GM19438 (cell line): ENCODE data around the gene HES4.
A peak's percentile ranks its signal among the peaks of the same experiment; 100 is the strongest.

Experiments used
- ATAC-seq: cut with Tn5 transposase; IDR thresholded peaks from one replicate; pipeline ENCODE4 v1.9.1; 2021; ENCODE audit warnings: low read depth; ENCODE audit not compliant: unreplicated experiment

Gene HES4, protein sequence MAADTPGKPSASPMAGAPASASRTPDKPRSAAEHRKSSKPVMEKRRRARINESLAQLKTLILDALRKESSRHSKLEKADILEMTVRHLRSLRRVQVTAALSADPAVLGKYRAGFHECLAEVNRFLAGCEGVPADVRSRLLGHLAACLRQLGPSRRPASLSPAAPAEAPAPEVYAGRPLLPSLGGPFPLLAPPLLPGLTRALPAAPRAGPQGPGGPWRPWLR

DNA sequence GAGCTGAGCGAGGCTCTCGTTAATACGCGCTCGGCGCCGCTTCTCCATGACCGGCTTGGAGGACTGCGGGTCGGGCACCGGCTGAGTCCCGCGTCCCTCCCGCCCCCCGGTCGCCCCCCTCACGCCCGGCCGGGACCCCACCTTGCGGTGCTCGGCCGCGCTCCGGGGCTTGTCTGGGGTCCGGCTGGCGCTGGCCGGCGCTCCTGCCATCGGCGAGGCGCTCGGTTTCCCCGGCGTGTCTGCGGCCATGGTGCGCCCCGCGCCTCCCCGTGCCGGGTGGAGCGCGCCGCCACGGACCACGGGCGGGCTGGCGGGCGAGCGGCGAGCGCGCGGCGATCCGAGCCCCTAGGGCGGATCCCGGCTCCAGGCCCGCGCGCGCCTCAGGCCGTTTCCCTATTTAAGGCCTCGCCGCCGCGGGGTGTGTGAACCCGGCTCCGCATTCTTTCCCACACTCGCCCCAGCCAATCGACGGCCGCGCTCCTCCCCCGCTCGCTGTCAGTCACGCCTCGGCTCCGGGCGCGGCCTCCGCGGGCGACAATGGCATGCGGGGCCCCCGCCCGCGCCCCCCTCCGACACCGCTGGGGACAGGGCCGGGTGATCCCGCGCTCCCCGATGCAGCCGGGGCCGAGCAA is at the start of gene HES4:
TSS of gene HES4 (minus strand) at position 373 of the 632 bp plus-strand sequence. CDS start at position 249, 124 bp downstream.
- ATAC-seq, result peak; percentile 50

DNA sequence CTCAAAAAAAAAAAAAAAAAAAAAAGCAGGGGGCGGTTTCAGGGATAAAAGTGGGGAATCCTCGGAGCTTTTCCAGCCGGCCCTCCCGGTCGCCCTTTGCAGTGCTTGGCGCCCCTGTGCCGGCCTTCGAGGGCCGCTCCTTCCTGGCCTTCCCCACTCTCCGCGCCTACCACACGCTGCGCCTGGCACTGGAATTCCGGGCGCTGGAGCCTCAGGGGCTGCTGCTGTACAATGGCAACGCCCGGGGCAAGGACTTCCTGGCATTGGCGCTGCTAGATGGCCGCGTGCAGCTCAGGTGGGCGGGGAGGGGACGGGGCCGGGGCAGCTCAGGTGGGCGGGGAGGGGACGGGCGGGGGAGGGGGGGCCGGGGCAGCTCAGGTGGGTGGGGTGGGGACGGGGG is 48.9 kb upstream of the HES4 start:
- ATAC-seq, result no peak

DNA sequence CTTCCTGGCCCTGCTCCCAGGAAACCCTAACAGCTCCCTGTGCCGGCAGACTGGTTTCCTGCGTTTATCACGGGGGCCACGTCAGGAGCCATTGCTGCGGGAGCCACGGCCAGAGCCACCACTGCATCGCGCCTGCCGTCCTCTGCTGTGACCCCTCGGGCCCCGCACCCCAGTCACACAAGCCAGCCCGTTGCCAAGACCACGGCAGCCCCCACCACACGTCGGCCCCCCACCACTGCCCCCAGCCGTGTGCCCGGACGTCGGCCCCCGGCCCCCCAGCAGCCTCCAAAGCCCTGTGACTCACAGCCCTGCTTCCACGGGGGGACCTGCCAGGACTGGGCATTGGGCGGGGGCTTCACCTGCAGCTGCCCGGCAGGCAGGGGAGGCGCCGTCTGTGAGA is 48.1 kb upstream of the HES4 start:
- no peak for ATAC-seq

DNA sequence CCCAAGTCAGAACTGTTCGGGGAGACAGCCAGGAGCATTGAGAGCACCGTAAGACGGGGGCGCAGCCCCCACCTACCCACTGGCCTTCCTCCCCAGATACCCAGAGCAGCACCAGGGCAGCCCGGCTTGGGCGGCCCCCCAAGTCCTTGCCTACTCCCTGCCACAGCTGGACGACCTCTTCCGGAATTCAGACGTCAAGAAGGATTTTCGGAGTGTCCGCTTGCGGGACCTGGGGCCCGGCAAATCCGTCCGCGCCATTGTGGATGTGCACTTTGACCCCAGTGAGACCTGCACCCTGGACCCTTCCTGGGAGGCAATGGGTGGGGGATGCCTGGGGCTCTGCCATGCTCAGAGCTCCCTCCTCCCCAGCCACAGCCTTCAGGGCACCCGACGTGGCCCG is 47.5 kb upstream of the HES4 start:
- ATAC-seq, result no peak

DNA sequence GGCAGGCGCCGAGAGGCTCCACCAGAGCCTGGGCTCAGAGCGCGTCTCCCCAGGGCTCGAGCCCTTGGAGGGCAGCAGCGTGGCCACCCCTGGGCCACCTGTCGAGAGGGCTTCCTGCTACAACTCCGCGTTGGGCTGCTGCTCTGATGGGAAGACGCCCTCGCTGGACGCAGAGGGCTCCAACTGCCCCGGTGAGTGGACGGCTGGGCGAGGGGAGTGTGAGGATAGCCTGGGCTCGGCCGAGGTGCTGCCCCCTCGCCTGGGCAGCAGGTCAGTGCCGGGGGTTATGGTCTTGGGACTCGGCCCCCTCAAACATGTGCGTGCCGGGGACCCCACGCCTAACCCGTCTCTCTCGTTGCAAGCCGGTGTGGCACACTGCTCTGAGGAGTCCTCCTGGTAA is 46.9 kb upstream of the HES4 start:
- ATAC-seq, result no peak

DNA sequence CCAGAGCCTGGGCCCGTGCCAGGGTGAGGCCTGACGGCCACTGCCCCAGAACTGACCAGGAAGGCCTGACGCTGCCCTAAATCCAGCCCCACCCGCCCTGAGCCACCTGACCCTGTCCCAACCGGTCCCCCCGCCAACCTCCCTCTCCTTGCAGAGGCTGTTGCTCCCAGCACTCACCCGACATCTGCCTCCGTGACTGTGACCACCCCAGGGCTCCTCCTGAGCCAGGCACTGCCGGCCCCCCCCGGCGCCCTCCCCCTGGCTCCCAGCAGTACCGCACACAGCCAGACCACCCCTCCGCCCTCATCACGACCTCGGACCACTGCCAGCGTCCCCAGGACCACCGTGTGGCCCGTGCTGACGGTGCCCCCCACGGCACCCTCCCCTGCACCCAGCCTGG is 46.3 kb upstream of the HES4 start:
- no peak for ATAC-seq

DNA sequence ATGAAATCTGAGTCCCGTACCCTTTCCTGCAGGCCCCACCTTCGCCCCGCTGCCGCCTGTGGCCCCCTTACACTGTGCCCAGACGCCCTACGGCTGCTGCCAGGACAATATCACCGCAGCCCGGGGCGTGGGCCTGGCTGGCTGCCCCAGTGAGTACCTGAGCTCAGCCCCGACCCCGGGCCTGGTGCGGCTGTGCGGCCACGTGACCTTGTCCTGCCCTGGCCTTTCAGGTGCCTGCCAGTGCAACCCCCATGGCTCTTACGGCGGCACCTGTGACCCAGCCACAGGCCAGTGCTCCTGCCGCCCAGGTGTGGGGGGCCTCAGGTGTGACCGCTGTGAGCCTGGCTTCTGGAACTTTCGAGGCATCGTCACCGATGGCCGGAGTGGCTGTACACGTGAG is 45.2 kb upstream of the HES4 start:
- no peak for ATAC-seq

DNA sequence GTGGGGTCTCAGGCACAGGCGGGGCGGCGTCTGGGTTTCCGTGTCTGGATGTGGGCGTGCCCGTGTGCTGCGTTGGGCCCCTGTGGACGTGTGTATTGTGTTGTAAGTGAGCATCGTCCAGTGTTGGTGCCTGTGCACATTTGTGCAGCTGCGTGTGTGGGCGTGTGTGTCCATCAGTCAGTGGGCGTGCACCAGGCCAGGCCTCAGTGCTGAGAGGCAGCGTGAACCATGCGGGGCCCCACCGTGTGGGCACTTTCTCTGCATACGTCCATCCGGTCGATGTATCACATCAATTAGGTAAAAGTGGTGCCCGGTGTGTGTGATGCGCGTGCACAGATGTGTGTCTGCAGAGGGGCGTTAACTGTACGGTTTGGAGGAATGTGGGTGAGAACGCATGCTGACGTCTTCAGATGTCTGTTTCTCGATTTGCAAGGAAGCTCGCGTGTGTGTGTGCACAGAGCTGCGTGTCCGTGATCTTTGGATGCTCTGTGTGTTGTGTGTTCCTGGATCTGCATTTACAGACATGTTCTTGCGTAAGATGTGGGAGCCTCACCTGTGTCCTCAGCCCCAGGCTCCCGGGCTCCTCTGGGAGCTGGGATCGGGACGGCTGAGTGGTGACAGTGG is 44.7 kb upstream of the HES4 start:
- ATAC-seq, result no peak

DNA sequence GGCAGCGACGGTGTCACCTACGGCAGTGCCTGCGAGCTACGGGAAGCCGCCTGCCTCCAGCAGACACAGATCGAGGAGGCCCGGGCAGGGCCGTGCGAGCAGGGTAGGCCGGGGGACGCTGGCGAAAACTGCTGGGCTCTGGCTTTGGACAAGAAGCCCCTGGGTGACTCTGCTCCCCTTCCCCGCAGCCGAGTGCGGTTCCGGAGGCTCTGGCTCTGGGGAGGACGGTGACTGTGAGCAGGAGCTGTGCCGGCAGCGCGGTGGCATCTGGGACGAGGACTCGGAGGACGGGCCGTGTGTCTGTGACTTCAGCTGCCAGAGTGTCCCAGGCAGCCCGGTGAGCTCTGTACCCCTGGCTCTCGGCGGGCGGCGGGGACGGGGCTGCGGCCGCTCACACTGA is 44.0 kb upstream of the HES4 start:
- no peak for ATAC-seq

DNA sequence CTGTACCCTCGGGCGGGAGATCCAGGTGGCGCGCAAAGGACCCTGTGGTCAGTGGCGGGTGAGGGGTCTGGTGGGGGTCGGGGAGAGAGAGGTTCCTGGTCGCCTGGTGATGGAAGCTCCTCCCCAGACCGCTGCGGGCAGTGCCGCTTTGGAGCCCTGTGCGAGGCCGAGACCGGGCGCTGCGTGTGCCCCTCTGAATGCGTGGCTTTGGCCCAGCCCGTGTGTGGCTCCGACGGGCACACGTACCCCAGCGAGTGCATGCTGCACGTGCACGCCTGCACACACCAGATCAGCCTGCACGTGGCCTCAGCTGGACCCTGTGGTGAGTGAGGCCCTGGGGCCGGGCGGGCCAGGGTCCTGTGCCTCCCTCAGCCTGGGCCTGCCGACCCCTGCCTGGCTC is 43.5 kb upstream of the HES4 start:
- no peak for ATAC-seq

DNA sequence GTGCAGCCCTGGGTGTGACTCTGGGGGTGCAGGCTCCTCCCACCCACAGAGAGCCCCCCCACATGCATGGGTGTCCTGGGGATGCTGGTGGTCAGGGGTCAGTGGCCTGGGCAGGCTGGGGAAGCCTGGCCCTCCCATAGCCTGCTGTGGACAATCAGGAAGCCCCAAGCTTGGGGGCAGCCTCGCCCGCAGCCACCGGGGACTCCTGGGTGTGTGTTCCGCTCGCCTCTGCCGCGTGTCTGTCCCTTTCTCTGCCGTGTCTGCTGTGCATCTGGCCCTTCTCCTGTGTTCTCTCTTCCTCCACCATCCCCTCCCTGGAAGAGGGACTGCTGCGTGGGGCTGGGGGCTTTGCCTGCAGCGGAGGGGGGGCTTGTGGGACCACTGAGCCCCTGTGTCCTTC is 42.9 kb upstream of the HES4 start:
- ATAC-seq, result no peak

DNA sequence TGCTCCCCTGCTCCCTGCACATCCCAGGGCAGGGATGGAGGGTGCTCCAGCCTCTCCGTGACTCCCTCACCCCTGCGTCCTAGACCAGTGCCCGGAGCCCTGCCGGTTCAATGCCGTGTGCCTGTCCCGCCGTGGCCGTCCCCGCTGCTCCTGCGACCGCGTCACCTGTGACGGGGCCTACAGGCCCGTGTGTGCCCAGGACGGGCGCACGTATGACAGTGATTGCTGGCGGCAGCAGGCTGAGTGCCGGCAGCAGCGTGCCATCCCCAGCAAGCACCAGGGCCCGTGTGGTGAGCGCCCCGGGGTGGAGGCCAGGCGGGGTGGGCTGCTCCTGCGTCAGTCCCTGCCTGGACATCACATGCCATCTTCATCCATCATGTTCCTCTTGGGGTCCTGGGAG is 42.0 kb upstream of the HES4 start:
- no peak for ATAC-seq

DNA sequence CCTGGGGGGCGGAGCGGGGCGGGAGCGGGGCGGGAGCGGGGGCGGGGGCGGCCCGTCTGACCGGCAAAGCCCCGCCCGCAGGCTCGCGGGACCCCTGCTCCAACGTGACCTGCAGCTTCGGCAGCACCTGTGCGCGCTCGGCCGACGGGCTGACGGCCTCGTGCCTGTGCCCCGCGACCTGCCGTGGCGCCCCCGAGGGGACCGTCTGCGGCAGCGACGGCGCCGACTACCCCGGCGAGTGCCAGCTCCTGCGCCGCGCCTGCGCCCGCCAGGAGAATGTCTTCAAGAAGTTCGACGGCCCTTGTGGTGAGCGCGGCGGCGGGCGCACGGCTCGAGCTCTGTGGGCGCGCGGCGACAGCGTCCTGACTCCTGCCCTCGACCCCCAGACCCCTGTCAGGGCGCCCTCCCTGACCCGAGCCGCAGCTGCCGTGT is 41.2 kb upstream of the HES4 start:
- no peak for ATAC-seq

DNA sequence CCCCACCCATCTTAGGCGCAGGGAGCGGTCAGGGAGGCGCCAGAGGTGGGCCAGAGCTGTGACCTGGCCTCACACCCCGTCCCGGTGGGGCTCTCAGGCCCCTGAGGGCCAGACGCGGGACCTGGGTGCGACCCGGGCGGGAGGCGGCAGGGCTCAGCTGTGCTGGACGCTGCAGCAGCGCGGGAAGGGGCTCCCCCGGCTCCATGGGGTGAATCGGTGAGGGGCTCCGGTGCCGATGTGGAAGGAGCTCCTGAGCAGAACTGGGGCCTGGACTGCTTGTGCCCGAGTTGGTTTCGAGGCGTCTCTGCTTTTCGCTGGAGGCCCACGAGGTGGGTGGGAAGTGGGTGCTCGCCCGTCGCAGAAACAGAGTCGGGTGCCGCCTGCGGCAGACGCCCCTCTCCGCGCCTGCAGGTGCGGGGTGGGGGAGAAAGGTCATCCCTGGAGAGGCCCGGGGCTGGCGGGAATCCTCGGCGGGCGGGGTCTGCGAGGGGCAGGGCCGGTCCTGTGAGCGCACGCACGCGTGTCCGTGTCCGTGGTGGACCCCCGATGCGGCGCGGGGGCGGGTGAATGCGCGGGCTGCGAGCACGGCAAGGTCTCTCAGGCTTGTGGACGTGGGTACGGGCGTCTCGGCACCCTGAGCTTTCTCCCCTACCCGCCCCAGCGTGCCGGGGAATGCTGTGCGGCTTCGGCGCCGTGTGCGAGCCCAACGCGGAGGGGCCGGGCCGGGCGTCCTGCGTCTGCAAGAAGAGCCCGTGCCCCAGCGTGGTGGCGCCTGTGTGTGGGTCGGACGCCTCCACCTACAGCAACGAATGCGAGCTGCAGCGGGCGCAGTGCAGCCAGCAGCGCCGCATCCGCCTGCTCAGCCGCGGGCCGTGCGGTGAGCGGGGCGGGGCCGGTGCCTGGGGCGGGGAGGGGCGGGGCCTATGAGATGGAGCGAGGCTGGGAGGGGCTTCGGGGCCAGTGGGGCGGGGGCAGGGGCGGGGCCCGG is 40.4 kb upstream of the HES4 start:
- ATAC-seq, result no peak

DNA sequence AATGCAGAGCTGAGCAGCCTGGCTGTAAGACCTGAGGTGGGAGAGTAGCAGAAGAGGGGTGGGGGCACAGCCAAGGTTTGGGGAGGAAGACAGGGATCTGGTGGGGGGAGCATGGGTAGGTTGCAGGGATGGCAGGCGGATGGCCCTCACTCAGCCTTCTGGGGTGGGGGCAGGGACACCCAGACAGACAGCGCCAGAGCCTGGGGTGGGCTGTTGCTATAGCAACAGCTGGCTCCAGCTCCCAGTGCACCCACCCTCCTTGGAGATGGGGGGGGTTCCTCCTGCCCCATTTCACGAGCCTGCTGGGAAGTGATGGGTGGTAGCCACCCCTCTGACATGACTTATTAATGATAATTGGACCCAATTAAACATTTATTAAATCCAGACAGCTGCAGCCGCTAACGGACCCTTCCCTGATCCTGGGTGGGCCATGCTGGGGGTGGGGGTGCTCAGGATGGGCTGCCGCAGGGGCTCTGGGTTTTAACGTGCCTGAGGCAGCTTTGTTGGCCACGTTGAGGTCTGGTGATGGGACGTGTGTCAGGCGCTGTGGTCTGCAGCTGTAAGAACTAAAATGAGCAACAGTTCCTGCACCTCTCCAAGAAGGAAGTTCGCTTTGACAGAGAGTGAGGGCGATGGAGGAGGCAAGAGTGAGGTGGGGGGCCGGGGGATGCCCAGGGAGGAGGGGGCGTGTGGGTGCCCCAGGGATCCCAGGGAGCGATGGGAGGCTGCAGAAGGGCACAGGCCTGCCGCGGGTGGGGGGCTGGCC is 39.4 kb upstream of the HES4 start:
- no peak for ATAC-seq

DNA sequence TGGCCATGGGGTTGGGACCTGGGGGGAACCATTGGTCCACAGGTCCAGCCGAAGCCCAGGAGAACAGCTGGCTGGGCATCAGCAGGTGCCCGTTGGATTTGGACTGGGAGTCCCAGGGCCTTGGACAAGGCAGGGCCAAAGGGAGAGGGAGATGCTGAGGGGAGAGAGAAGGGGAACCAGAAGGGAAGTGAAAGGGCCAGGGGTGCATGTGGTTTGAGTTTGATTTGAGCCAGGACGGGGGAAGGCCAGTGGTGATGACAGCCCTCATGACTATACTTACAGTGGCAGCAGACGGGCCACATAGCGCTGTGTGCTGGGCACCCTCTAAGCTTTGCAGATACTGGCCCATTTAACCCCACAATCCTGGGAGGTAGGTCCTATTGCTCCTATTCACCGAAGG is 38.8 kb upstream of the HES4 start:
- ATAC-seq, result no peak

DNA sequence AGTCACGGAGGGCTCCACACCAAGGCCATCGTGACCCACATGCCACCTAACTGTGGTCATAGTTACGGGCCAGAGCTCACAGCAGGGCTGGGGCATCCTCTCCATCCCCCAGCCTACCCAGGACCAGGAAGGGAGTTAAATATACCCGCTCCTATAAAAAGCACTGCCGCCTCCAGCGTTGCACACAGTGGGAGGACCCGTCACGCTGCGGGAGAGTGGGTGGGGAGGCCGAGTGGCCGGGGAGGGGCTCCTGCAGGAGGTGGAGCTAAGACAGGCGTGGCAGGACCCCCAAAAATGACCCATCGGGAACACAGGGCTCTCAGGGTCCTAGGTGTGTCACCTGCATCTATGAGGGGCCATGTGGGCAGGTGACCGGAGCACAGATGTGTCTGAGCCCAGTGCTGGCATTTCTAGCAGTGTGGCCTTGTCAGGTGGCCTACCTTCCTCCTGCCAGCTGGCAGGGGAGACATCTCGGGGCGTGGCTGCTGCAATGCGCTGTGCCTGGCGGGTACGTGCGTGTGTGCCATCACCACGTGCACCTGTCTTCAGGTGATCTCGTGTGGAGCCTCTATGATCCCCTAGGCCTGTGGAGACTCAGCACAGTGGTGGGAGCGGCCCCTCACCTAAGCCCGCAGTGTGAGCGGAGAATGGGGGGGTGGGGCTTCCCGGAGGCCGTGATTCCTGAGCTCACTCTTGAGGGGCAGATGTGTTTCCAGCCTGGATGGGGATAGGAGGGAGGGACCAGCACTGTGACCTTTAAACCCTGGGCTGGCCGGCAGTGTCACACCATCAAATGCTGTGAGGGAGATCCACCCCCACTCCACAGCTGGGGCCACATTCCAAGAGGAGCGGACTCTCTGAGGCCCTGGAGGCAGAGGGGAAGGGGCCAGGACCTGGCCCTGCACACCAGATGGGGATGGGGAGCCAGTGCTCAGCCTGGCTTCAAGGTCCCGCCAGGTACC is 37.8 kb upstream of the HES4 start:
- ATAC-seq, result no peak

DNA sequence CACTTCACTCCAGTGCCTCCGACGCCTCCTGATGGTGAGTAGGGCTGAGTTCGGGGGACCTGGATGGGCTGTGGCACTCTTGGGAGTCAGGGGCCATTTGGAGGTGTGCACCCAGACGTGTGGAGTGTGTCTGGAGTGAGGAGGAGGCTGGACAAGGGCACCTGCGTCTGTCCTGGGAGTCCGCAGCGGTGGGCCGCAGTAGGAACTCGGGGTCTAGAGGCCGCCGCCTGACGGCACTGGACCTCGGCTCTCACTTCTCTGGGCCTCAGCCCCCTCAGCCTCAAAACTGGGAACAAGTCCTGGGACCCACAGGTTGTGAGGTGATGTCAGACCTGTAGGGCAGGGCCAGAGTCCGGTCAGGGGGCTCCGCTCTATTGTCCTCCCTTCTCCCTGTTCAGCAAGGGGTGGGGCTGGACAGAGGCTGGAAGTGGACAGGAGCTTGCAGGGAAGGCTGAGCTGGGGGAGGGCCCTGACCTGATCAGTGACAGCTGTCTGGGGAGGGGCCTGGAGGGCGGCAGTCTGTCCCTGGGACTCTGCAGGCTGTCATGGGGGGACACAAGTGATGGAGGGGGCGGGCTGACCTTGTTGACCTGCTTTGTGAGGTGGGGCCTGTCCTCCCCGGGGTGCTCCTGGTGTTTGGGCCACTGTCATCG is 35.5 kb upstream of the HES4 start:
- no peak for ATAC-seq

DNA sequence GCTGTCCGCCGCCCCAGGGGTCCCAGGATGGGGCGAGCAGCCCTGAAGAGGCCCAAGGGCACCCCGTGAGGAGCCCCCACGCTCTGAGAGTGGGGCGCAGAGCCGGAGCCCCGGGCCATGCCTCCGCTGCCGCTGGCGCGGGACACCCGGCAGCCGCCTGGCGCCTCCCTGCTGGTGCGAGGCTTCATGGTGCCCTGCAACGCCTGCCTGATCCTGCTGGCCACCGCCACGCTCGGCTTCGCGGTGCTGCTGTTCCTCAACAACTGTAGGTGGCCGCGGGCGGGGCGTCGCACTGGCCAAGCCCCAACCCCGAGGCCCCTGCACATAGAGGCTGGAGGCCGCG is 34.5 kb upstream of the HES4 start:
- no peak for ATAC-seq
